H9 (cell line): ENCODE measurements around the gene NKX3-2. TPM values are rescaled to one million over a fixed set of nuclear protein-coding genes. Genes with fewer than 3 reads are reported as not detected.

ENCODE experiments used
- DNase-seq: peaks from one replicate; pipeline ENCODE4 v3.0.0-alpha.2; 2017
- H2AFZ ChIP-seq: one replicate; pipeline ENCODE4 v1.6.1; 2013; ENCODE audit warnings: mild to moderate bottlenecking, low read length, control low read depth, moderate library complexity
- H2AK5ac ChIP-seq: 2 replicates; pipeline ENCODE4 v1.6.1; 2013; ENCODE audit warnings: low read length, control low read depth, mixed read lengths; ENCODE audit not compliant: insufficient read length
- H2BK120ac ChIP-seq: one replicate; pipeline ENCODE4 v1.6.1; 2013; ENCODE audit warnings: low read depth, mild to moderate bottlenecking, low read length, control low read depth, inconsistent platforms; ENCODE audit not compliant: poor library complexity, severe bottlenecking
- H2BK12ac ChIP-seq: 2 replicates; pipeline ENCODE4 v1.6.1; 2013; ENCODE audit warnings: low read length, control low read depth, mixed read lengths, low read depth; ENCODE audit not compliant: insufficient read length
- H2BK15ac ChIP-seq: 2 replicates; pipeline ENCODE4 v1.6.1; 2013; ENCODE audit warnings: low read depth, low read length, control low read depth
- H2BK20ac ChIP-seq: one replicate; pipeline ENCODE4 v1.6.1; 2013; ENCODE audit warnings: low read depth, mild to moderate bottlenecking, low read length, control low read depth, inconsistent platforms; ENCODE audit not compliant: poor library complexity, severe bottlenecking
- H2BK5ac ChIP-seq: 2 replicates; pipeline ENCODE4 v1.6.1; 2013; ENCODE audit warnings: low read length, control low read depth, mixed read lengths; ENCODE audit not compliant: insufficient read length
- H3K14ac ChIP-seq: 2 replicates; pipeline ENCODE4 v1.6.1; 2013; ENCODE audit warnings: low read length, control low read depth; ENCODE audit not compliant: insufficient read depth
- H3K18ac ChIP-seq: 2 replicates; pipeline ENCODE4 v1.6.1; 2013; ENCODE audit warnings: low read depth, mild to moderate bottlenecking, mixed read lengths, low read length, control low read depth; ENCODE audit not compliant: insufficient read length
- H3K23ac ChIP-seq: 2 replicates; pipeline ENCODE4 v1.6.1; 2013; ENCODE audit warnings: low read length, control low read depth, mixed read lengths, low read depth; ENCODE audit not compliant: insufficient read length
- H3K23me2 ChIP-seq: 2 replicates; pipeline ENCODE4 v1.6.1; 2013; ENCODE audit warnings: low read depth, mild to moderate bottlenecking, mixed read lengths, low read length, control low read depth; ENCODE audit not compliant: insufficient read length, poor library complexity, severe bottlenecking
- H3K27ac ChIP-seq: 2 replicates; pipeline ENCODE4 v1.5.1; 2013; ENCODE audit warnings: low read length, control low read depth, mixed read lengths, low read depth; ENCODE audit not compliant: insufficient read length
- H3K27me3 ChIP-seq: 2 replicates; pipeline ENCODE4 v1.6.1; 2013; ENCODE audit warnings: low read length, control low read depth, inconsistent platforms; ENCODE audit not compliant: insufficient read depth
- H3K4ac ChIP-seq: 2 replicates; pipeline ENCODE4 v1.6.1; 2013; ENCODE audit warnings: low read depth, mild to moderate bottlenecking, control low read depth, inconsistent platforms, low read length, moderate library complexity
- H3K4me1 ChIP-seq: 2 replicates; pipeline ENCODE4 v1.6.1; 2013; ENCODE audit warnings: low read length, control low read depth, inconsistent platforms; ENCODE audit not compliant: insufficient read depth
- H3K4me2 ChIP-seq: 2 replicates; pipeline ENCODE4 v1.6.1; 2013; ENCODE audit warnings: low read length, control low read depth, mixed read lengths; ENCODE audit not compliant: insufficient read length, insufficient read depth
- H3K56ac ChIP-seq: 2 replicates; pipeline ENCODE4 v1.6.1; 2013; ENCODE audit warnings: low read depth, mild to moderate bottlenecking, mixed read lengths, low read length, control low read depth; ENCODE audit not compliant: insufficient read length
- H3K79me1 ChIP-seq: 2 replicates; pipeline ENCODE4 v1.6.1; 2013; ENCODE audit warnings: low read depth, mild to moderate bottlenecking, moderate library complexity, low read length, control low read depth, inconsistent platforms; ENCODE audit not compliant: insufficient read depth, poor library complexity, severe bottlenecking
- H3K79me2 ChIP-seq: 2 replicates; pipeline ENCODE4 v1.6.1; 2013; ENCODE audit warnings: low read length, control low read depth, inconsistent platforms; ENCODE audit not compliant: insufficient read depth
- H3K9ac ChIP-seq: 2 replicates; pipeline ENCODE4 v1.6.1; 2013; ENCODE audit warnings: low read length, control low read depth, mixed read lengths; ENCODE audit not compliant: insufficient read length; ENCODE audit errors: extremely low read depth
- H3K9me3 ChIP-seq: one replicate; pipeline ENCODE4 v1.6.1; 2013; ENCODE audit warnings: low read depth, low read length, inconsistent platforms; ENCODE audit not compliant: control insufficient read depth
- H3T11ph ChIP-seq: one replicate; pipeline ENCODE4 v1.6.1; 2013; ENCODE audit warnings: mild to moderate bottlenecking, low read length, control low read depth, inconsistent platforms
- H4K20me1 ChIP-seq: one replicate; pipeline ENCODE4 v1.6.1; 2013; ENCODE audit not compliant: control insufficient read depth, insufficient read length, insufficient read depth
- H4K5ac ChIP-seq: 2 replicates; pipeline ENCODE4 v1.6.1; 2013; ENCODE audit warnings: low read depth, mild to moderate bottlenecking, mixed read lengths, low read length, control low read depth; ENCODE audit not compliant: insufficient read length
- H4K8ac ChIP-seq: replicated peaks from 2 replicates; pipeline ENCODE4 v1.6.1; 2013; ENCODE audit warnings: low read length, control low read depth, mixed read lengths, low read depth; ENCODE audit not compliant: insufficient read length
- H4K91ac ChIP-seq: 2 replicates; pipeline ENCODE4 v1.6.1; 2013; ENCODE audit warnings: low read depth, mild to moderate bottlenecking, moderate library complexity, mixed read lengths, low read length, control low read depth; ENCODE audit not compliant: insufficient read length
- H3K27ac Mint-ChIP-seq, 3 experiments: 2 replicates in 2 of 3; 3 replicates in 1 of 3; pipeline ENCODE4 v1.8.0; 2020 to 2021; ENCODE audit warnings: mixed read lengths in 3 of 3, mild to moderate bottlenecking in 1 of 3, moderate library complexity in 1 of 3
- H3K27me3 Mint-ChIP-seq: 2 replicates; pipeline ENCODE4 v1.8.0; 2021; ENCODE audit warnings: low read depth, mild to moderate bottlenecking, moderate library complexity, mixed read lengths
- H3K36me3 Mint-ChIP-seq, 3 experiments: 2 replicates in 2 of 3; 3 replicates in 1 of 3; pipeline ENCODE4 v1.8.0; 2020 to 2021; ENCODE audit warnings: low read depth in 3 of 3, mixed read lengths in 3 of 3; ENCODE audit not compliant: insufficient read depth in 1 of 3
- H3K4me1 Mint-ChIP-seq, 2 experiments: 2 replicates each; pipeline ENCODE4 v1.8.0; 2020; ENCODE audit warnings: mixed read lengths in 2 of 2
- H3K4me3 Mint-ChIP-seq, 2 experiments: 2 replicates in 1 of 2; 3 replicates in 1 of 2; pipeline ENCODE4 v1.8.0; 2020 to 2021; ENCODE audit warnings: mild to moderate bottlenecking in 2 of 2, mixed read lengths in 2 of 2, moderate library complexity in 1 of 2
- H3K9me3 Mint-ChIP-seq, 2 experiments: 2 replicates in 1 of 2; 3 replicates in 1 of 2; pipeline ENCODE4 v1.8.0; 2020; ENCODE audit warnings: mild to moderate bottlenecking in 2 of 2, mixed read lengths in 2 of 2, moderate library complexity in 1 of 2
- WGBS: extraction: QIAGEN DNeasy Blood & Tissue Kit; methylation state at CpG from one replicate; pipeline ENCODE4 v1.1.7; 2013; ENCODE audit warnings: missing lambda C conversion rate, low lambda C conversion rate, mixed read lengths; ENCODE audit not compliant: insufficient read length; ENCODE audit errors: extremely low coverage; 5-methylcytosine and 5-hydroxymethylcytosine counted together
- total RNA-seq: library from RNA; stranded (reverse); gene quantifications from 2 replicates; pipeline ENCODE4 v1.2.1, GENCODE V29; 2021
- TF ChIP-seq, protein P1 (sequence below): fragments of 200-600 bp; sonication (generic); conservative IDR thresholded peaks from 3 replicates; pipeline ENCODE4 v1.8.0; 2021; ENCODE audit warnings: antibody characterized with exemption, mild to moderate bottlenecking

The NKX3-2 gene
- total RNA-seq, 1 experiment from 2014 or later = 1.9 TPM

DNA sequence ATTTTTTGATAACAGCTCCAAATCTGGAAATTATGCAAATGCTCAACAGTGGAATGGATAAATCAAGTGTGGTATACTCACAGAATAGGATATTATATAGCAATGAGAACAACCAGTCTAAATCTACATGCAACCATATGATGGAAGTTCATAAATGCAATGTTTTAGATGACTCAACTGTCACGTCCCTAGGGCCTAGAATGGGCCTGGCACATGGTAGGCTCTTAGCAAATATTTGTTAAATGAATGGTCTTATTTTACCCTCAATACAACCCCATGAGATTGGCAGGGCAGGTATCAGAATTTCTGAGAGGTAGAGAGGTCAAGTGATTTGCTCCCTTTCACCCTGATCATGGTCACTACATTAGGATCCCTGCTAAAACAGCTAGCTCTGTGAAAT is 14.6 kb upstream of the NKX3-2 start:
- H3K27me3 Mint-ChIP-seq = no peaks in the 10 kb centered on the region
- no peak overlapping the region for H2AK5ac ChIP-seq
- TF ChIP-seq, protein P1, sequence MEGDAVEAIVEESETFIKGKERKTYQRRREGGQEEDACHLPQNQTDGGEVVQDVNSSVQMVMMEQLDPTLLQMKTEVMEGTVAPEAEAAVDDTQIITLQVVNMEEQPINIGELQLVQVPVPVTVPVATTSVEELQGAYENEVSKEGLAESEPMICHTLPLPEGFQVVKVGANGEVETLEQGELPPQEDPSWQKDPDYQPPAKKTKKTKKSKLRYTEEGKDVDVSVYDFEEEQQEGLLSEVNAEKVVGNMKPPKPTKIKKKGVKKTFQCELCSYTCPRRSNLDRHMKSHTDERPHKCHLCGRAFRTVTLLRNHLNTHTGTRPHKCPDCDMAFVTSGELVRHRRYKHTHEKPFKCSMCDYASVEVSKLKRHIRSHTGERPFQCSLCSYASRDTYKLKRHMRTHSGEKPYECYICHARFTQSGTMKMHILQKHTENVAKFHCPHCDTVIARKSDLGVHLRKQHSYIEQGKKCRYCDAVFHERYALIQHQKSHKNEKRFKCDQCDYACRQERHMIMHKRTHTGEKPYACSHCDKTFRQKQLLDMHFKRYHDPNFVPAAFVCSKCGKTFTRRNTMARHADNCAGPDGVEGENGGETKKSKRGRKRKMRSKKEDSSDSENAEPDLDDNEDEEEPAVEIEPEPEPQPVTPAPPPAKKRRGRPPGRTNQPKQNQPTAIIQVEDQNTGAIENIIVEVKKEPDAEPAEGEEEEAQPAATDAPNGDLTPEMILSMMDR = no peak

More for the DNA sequence above, 14.6 kb upstream of the NKX3-2 start:
- Histone ChIP-seq H3K56ac (no peak overlapping the region), H3K79me1 (no peaks in the 10 kb centered on the region), H3K14ac (no peak overlapping the region), H4K5ac (no peak overlapping the region), H3K9me3 (no peaks in the 10 kb centered on the region), H3K27ac (no peak overlapping the region), H2BK15ac (no peak overlapping the region), H4K91ac (no peak overlapping the region), H2BK120ac (no peak overlapping the region), H4K20me1 (no peaks in the 10 kb centered on the region), H2BK12ac (no peak overlapping the region), H3K23me2 (no peaks in the 10 kb centered on the region), H3K4me2 (no peak overlapping the region), H3K9ac (no peak overlapping the region), H2AFZ (no peak overlapping the region), H3K18ac (no peak overlapping the region), H3K27me3 (no peaks in the 10 kb centered on the region), H3K4me1 (no peaks in the 10 kb centered on the region), H4K8ac (no peak overlapping the region), H2BK20ac (no peak overlapping the region), H3K23ac (no peak overlapping the region), H3T11ph (no peak overlapping the region), H3K79me2 (no peaks in the 10 kb centered on the region), H3K4ac (no peak overlapping the region), H2BK5ac (no peak overlapping the region)
- no peak overlapping the region for H3K27ac Mint-ChIP-seq
- no peak overlapping the region for H3K4me3 Mint-ChIP-seq
- no peaks in the 10 kb centered on the region for H3K36me3 Mint-ChIP-seq
- WGBS = no CpG with 5 or more reads among the region's 1 CpG
- no peak for DNase-seq
- peaks cover 0 to 4% of the 10 kb centered on the region in 2 experiments; a peak in 1 of 4 replicates for H3K4me1 Mint-ChIP-seq
- H3K9me3 Mint-ChIP-seq = no peaks in the 10 kb centered on the region
